GM23338 (cell line): ENCODE measurements around the gene ZNF23. TPM values are rescaled to one million over a fixed set of nuclear protein-coding genes. Genes with fewer than 3 reads are reported as not detected.

Experiments used
- ATAC-seq: fragments of 200-7000 bp; cut with Tn5 transposase; 3 replicates; pipeline ENCODE4 v1.9.1; 2020
- DNase-seq: peaks from one replicate; pipeline ENCODE4 v3.0.0-alpha.2; 2015; ENCODE audit warnings: low spot score
- H2AFZ ChIP-seq: fragments of 200-600 bp; sonication (generic); 2 replicates; pipeline ENCODE4 v1.8.0; 2016; ENCODE audit warnings: antibody characterized with exemption, mild to moderate bottlenecking, moderate library complexity
- H3F3A ChIP-seq: fragments of 200-600 bp; sonication (generic); replicated peaks from 2 replicates; pipeline ENCODE4 v1.8.0; 2017; ENCODE audit warnings: antibody characterized with exemption, mixed run types, low read depth
- H3K27ac ChIP-seq: fragments of 200-600 bp; sonication (generic); 2 replicates; pipeline ENCODE4 v1.6.1; 2016; ENCODE audit warnings: low read depth
- H3K27me3 ChIP-seq: fragments of 200-600 bp; sonication (generic); 2 replicates; pipeline ENCODE4 v1.8.0; 2016; ENCODE audit warnings: mild to moderate bottlenecking, mixed run types, moderate library complexity; ENCODE audit not compliant: insufficient read depth
- H3K36me3 ChIP-seq: fragments of 200-600 bp; sonication (generic); 2 replicates; pipeline ENCODE4 v1.8.0; 2016; ENCODE audit warnings: mild to moderate bottlenecking; ENCODE audit not compliant: insufficient read depth
- H3K4me1 ChIP-seq: fragments of 200-600 bp; sonication (generic); 2 replicates; pipeline ENCODE4 v1.8.0; 2016; ENCODE audit warnings: mild to moderate bottlenecking, moderate library complexity; ENCODE audit not compliant: insufficient read depth
- H3K4me2 ChIP-seq: fragments of 200-600 bp; sonication (generic); 2 replicates; pipeline ENCODE4 v1.7.1; 2017; ENCODE audit warnings: mixed run types
- H3K4me3 ChIP-seq: fragments of 200-600 bp; sonication (generic); 2 replicates; pipeline ENCODE4 v1.6.1; 2016; ENCODE audit warnings: mixed run types
- H3K79me2 ChIP-seq: fragments of 200-600 bp; sonication (generic); replicated peaks from 2 replicates; pipeline ENCODE4 v1.8.0; 2017; ENCODE audit warnings: mild to moderate bottlenecking; ENCODE audit not compliant: insufficient read depth
- H3K9me2 ChIP-seq: fragments of 200-600 bp; sonication (generic); 2 replicates; pipeline ENCODE4 v1.8.0; 2017; ENCODE audit not compliant: insufficient read depth
- H4K20me1 ChIP-seq: fragments of 200-600 bp; sonication (generic); replicated peaks from 2 replicates; pipeline ENCODE4 v1.8.0; 2017; ENCODE audit warnings: mild to moderate bottlenecking; ENCODE audit not compliant: insufficient read depth
- H3K27ac Mint-ChIP-seq: 2 replicates; pipeline ENCODE4 v1.8.0; 2020; ENCODE audit warnings: inconsistent platforms, mild to moderate bottlenecking, moderate library complexity, mixed read lengths
- H3K27me3 Mint-ChIP-seq: 3 replicates; pipeline ENCODE4 v1.8.0; 2022; ENCODE audit warnings: low read depth, mild to moderate bottlenecking, moderate library complexity, mixed read lengths, inconsistent platforms; ENCODE audit not compliant: insufficient read depth, poor library complexity
- H3K36me3 Mint-ChIP-seq: 3 replicates; pipeline ENCODE4 v1.8.0; 2021; ENCODE audit warnings: low read depth, mild to moderate bottlenecking, inconsistent platforms, moderate library complexity, mixed read lengths
- H3K4me1 Mint-ChIP-seq: 3 replicates; pipeline ENCODE4 v1.8.0; 2020; ENCODE audit warnings: mild to moderate bottlenecking, inconsistent platforms, mixed read lengths
- H3K4me3 Mint-ChIP-seq: 3 replicates; pipeline ENCODE4 v1.8.0; 2021; ENCODE audit warnings: moderate library complexity, mild to moderate bottlenecking, inconsistent platforms, mixed read lengths
- H3K9me3 Mint-ChIP-seq: 3 replicates; pipeline ENCODE4 v1.8.0; 2020; ENCODE audit warnings: moderate library complexity, mild to moderate bottlenecking, inconsistent platforms, mixed read lengths
- CREB1 ChIP-seq: fragments of 250-450 bp; sonication (Bioruptor Pico); IDR thresholded peaks from 2 replicates; pipeline ENCODE4 v1.5.0; 2020; ENCODE audit warnings: low read depth, mild to moderate bottlenecking, moderate library complexity
- CTCF ChIP-seq, 2 experiments: fragments of 200-600 bp in 1 of 2; sonication (generic) in 1 of 2; conservative IDR thresholded peaks; 2 replicates each; pipeline versions ENCODE4 v1.5.1 to v1.6.1; 2016 to 2017; ENCODE audit warnings: antibody characterized with exemption in 2 of 2, low read depth in 2 of 2, mild to moderate bottlenecking in 2 of 2, moderate library complexity in 1 of 2
- ETS1 ChIP-seq: IDR thresholded peaks from 2 replicates; pipeline ENCODE4 v1.6.1; 2016; ENCODE audit warnings: antibody characterized with exemption
- EZH2 ChIP-seq: fragments of 200-600 bp; sonication (generic); IDR thresholded peaks from one replicate; pipeline ENCODE4 v1.8.0; 2017; ENCODE audit warnings: antibody characterized with exemption, mild to moderate bottlenecking, low read depth; ENCODE audit not compliant: unreplicated experiment
- EZH2phosphoT487 ChIP-seq: fragments of 200-600 bp; sonication (generic); IDR thresholded peaks from one replicate; pipeline ENCODE4 v1.8.1; 2018; ENCODE audit warnings: antibody characterized with exemption; ENCODE audit not compliant: unreplicated experiment
- JUNB ChIP-seq: IDR thresholded peaks from one replicate; pipeline ENCODE4 v1.6.1; 2016; ENCODE audit warnings: antibody characterized with exemption; ENCODE audit not compliant: unreplicated experiment
- NANOG ChIP-seq: IDR thresholded peaks from 2 replicates; pipeline ENCODE4 v1.6.1; 2016; ENCODE audit warnings: antibody characterized with exemption, borderline replicate concordance
- POLR2AphosphoS5 ChIP-seq: IDR thresholded peaks from 2 replicates; pipeline ENCODE4 v1.6.1; 2016; ENCODE audit warnings: antibody characterized with exemption, low read depth
- REST ChIP-seq: IDR thresholded peaks from one replicate; pipeline ENCODE4 v1.6.1; 2018; ENCODE audit warnings: antibody characterized with exemption; ENCODE audit not compliant: unreplicated experiment
- STAT1 ChIP-seq: IDR thresholded peaks from one replicate; pipeline ENCODE4 v1.6.1; 2016; ENCODE audit warnings: antibody characterized with exemption; ENCODE audit not compliant: unreplicated experiment
- ZNF114 ChIP-seq: fragments of 250-450 bp; sonication (Bioruptor Pico); IDR thresholded peaks from 2 replicates; pipeline ENCODE4 v1.5.0; 2020; ENCODE audit warnings: mild to moderate bottlenecking, moderate library complexity
- ZNF331 ChIP-seq: fragments of 250-450 bp; sonication (Bioruptor Pico); IDR thresholded peaks from 2 replicates; pipeline ENCODE4 v1.5.0; 2020; ENCODE audit warnings: low read depth, mild to moderate bottlenecking, moderate library complexity
- ZNF462 ChIP-seq: fragments of 250-450 bp; sonication (Bioruptor Pico); IDR thresholded peaks from 2 replicates; pipeline ENCODE4 v1.5.0; 2020; ENCODE audit warnings: mild to moderate bottlenecking, moderate library complexity
- polyA plus RNA-seq: library from polyadenylated mRNA; unstranded; fragments of >200 nt; fragmentation: Nextera tagmentation; extraction: Ambion mirVana; gene quantifications from 2 replicates; pipeline ENCODE4 v1.2.1, GENCODE V29; 2016
- total RNA-seq: library from RNA; depleted of rRNA; stranded (reverse); fragments of >200 nt; shearing (Covaris generic); gene quantifications from 2 replicates; pipeline ENCODE4 v1.2.3, GENCODE V29; 2014

The ZNF23 gene
- total and polyA plus RNA-seq, 2 experiments from 2014 or later, result 8.4 to 8.8 TPM

GRCh38 chr16:71431991-71432390 is 30.1 kb downstream of the ZNF23 start:
- H3K27ac ChIP-seq, result no peak overlapping the region
- no peaks in the 10 kb centered on the region for H4K20me1 ChIP-seq
- no peak for ATAC-seq
- H3K4me3 Mint-ChIP-seq, result no peak overlapping the region
- H3K27me3 ChIP-seq, result no peaks in the 10 kb centered on the region
- no peaks in the 10 kb centered on the region for H3K36me3 ChIP-seq
- H2AFZ ChIP-seq, result no peak overlapping the region
- H3K36me3 Mint-ChIP-seq, result no peaks in the 10 kb centered on the region
- H3F3A ChIP-seq, result no peaks in the 10 kb centered on the region; the same call in 1 of the 2 replicates
- H3K27me3 Mint-ChIP-seq, result peaks cover under 1% of the 10 kb centered on the region
- no peaks in the 10 kb centered on the region for H3K9me2 ChIP-seq
- TF ChIP-seq EZH2phosphoT487 (no peak), JUNB (no peak), ETS1 (no peak), NANOG (no peak), STAT1 (no peak), CTCF (conservative IDR thresholded peaks at IDR 0.05; ENCODE audit: low read depth in 2 of 2) (no peak), REST (no peak), ZNF462 (CRISPR knock-in tag) (no peak), POLR2AphosphoS5 (no peak), ZNF114 (CRISPR knock-in tag) (no peak), EZH2 (no peak), ZNF331 (no peak), CREB1 (CRISPR knock-in tag) (no peak)
- H3K9me3 Mint-ChIP-seq, result no peaks in the 10 kb centered on the region
- peaks cover 7% of the 10 kb centered on the region; the same call in 1 of the 2 replicates for H3K4me1 ChIP-seq
- H3K79me2 ChIP-seq, result no peaks in the 10 kb centered on the region
- H3K4me3 ChIP-seq, result no peak overlapping the region
- DNase-seq, result no peak
- no peak overlapping the region for H3K4me2 ChIP-seq
- no peaks in the 10 kb centered on the region; the same call in 2 of the 3 replicates for H3K4me1 Mint-ChIP-seq
- H3K27ac Mint-ChIP-seq, result no peak overlapping the region
